GM12801 (cell line): ENCODE measurements around the gene KCNC3.

Experiments used
- TF ChIP-seq, protein P1 (sequence below): IDR thresholded peaks from one replicate; pipeline ENCODE4 v1.5.1; 2011; ENCODE audit warnings: control low read depth; ENCODE audit not compliant: insufficient read length; ENCODE audit errors: extremely low read depth

The KCNC3 gene

DNA sequence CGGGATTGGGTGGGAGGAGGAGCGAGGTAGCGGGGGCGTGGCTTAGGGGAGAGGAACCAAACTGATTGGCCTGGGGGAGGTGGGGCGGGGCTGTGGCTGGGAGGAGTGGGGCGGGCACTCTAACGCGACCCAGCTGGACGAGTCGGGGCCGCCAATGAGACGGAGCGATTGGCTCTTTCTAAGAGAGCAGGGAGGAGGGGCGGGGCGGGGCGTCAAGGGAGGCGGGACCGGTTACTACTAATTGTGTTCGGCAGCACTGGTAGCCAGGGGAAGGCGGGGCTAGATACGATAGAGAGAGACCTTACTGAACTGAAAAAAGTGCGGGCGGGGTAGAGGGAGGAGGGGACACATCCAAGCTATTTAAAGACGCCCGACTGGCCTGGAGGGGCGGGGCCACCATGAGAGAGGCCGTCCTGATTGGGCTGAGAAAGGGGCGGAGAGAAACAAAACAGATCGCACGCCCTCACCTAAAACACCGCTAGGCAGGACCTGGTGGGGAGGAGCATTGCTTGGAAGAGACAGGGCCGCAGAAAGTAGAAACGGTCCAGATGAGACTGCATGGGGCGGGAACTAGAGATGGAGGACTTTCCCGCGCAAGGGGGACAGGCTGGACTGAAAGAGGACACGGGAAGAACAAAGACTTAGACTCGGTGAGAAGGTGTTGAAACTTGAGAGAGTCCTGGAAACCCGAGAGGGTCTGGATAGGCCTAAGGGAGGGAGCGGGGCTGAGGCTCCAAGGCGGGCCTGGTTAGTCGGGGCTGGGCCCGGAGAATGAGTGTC, at the start of gene KCNC3:
Gene KCNC3 (minus strand): TSS at position 232 of the 780 bp plus-strand sequence. CDS start 295 bp downstream, outside the sequence.
- TF ChIP-seq, protein P1, sequence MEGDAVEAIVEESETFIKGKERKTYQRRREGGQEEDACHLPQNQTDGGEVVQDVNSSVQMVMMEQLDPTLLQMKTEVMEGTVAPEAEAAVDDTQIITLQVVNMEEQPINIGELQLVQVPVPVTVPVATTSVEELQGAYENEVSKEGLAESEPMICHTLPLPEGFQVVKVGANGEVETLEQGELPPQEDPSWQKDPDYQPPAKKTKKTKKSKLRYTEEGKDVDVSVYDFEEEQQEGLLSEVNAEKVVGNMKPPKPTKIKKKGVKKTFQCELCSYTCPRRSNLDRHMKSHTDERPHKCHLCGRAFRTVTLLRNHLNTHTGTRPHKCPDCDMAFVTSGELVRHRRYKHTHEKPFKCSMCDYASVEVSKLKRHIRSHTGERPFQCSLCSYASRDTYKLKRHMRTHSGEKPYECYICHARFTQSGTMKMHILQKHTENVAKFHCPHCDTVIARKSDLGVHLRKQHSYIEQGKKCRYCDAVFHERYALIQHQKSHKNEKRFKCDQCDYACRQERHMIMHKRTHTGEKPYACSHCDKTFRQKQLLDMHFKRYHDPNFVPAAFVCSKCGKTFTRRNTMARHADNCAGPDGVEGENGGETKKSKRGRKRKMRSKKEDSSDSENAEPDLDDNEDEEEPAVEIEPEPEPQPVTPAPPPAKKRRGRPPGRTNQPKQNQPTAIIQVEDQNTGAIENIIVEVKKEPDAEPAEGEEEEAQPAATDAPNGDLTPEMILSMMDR, result no peak

DNA sequence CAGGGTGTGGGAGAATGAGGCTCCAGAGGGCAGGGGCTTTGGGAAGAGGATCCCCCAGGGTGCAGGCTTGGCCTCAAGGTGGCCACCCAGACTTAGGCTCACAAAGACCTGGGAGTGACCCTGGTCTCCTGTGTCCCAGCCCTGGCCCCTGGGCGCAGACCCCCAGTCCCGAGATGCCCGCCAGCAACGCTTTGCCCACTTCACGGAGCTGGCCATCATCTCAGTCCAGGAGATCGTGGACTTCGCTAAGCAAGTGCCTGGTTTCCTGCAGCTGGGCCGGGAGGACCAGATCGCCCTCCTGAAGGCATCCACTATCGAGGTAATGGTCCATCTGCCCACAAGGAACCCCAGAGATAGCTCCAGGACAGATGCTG, 49.7 kb upstream of the KCNC3 start:
- TF ChIP-seq, protein P1, result no peak

DNA sequence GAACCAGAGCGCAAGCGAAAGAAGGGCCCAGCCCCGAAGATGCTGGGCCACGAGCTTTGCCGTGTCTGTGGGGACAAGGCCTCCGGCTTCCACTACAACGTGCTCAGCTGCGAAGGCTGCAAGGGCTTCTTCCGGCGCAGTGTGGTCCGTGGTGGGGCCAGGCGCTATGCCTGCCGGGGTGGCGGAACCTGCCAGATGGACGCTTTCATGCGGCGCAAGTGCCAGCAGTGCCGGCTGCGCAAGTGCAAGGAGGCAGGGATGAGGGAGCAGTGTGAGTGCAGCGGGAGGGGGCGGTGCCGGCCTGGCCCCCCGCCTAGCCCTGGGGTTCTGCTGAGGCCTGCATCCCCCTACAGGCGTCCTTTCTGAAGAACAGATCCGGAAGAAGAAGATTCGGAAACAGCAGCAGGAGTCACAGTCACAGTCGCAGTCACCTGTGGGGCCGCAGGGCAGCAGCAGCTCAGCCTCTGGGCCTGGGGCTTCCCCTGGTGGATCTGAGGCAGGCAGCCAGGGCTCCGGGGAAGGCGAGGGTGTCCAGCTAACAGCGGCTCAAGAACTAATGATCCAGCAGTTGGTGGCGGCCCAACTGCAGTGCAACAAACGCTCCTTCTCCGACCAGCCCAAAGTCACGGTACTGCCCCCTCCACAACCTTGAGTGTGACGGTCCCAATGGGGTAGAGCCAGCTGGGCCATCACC, 49.1 kb upstream of the KCNC3 start:
- TF ChIP-seq, protein P1, result no peak

DNA sequence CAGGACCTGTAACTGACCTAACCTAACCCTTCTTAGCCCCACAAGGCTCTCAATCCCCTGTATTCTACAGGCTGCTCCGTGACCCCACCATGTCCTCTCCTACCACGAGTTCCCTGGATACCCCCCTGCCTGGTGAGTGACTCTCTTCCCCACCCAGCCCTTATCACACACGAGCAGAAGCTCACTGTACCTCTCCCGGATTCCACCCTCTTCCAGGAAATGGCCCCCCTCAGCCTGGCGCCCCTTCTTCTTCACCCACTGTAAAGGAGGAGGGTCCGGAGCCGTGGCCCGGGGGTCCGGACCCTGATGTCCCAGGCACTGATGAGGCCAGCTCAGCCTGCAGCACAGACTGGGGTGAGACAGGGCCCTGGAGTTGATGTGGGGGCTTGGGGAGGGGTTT, 48.3 kb upstream of the KCNC3 start:
- TF ChIP-seq, protein P1, result no peak

DNA sequence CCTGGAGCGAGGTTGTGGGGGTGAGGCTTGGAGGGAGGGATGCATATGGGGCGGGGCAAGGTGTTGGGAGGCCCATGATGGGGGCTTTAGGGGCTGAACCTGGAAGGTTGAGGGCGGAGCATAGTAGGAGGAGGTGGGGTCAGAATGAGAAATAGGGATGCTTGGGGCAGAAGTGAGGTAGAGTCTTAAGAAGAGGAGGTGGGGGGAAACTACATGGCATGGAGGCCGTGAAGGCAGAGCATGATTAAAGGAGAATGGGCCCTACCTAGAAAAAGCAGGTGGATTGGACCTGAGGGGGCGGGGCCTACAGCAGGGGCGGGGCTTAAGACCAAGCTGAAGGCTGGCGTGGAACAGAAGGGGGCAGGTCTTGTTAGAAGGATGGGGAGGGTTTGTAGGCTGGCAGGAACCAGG, 47.9 kb upstream of the KCNC3 start:
- TF ChIP-seq, protein P1, result no peak

DNA sequence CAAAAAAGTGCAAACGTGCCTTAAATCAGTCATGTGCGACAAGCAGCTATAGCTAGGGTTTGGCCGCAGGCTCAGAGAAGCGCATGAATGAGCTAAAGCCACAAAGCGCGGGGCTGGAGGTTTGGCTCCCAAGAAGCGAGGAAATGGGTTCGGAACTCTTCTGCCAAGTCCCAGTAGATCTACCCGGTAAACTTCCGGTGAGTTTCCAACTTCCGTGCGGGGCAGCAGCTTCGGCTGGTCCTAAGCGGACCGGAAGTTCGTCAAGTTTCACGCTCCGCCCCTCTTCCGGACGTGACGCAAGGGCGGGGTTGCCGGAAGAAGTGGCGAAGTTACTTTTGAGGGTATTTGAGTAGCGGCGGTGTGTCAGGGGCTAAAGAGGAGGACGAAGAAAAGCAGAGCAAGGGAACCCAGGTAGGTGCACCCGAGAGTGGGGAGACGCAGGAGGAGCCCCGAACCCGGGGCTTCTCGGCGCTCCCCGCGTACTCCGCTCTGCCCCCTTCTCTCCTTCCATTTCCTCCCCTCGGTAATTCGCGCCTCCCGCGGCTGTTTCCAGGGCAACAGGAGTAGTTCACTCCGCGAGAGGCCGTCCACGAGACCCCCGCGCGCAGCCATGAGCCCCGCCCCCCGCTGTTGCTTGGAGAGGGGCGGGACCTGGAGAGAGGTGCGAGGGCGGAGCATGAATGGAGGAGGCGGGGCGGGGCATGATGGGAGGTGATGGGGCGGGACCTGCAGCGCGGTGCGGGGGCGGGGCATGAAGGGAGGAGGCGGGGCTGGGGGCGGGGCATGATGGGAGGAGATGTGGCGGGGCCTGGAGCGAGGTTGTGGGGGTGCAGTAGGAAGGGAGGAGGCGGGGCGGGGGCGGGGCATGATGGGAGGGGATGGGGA, 47.2 kb upstream of the KCNC3 start, which contains the start of gene NR1H2:
Gene NR1H2 (plus strand): TSS at position 292 of the 885 bp plus-strand sequence. CDS start 1,149 bp downstream, outside the sequence.
- TF ChIP-seq, protein P1, result no peak
